ENCODE results near the gene UBL4B.

UBL4B gene

GRCh38 chr1:110097507-110098221, 14.6 kb upstream of the UBL4B start:
- H3K4me3 ChIP-seq (ENCODE audit: low read depth, low read length): no peak overlapping the region
- H3K27ac ChIP-seq (ENCODE audit: extremely low read depth, low read depth, low read length): no peak overlapping the region
- no peaks in the 10 kb centered on the region for H3K36me3 ChIP-seq (ENCODE audit: control insufficient read depth in 2 of 2, insufficient read depth in 1 of 2, low read length in 2 of 2)
- POLR2A ChIA-PET: no interaction called here
- TF ChIP-seq ZNF501 (tag by site-specific recombination; IDR thresholded peaks at IDR 0.05): no peak
- TF ChIP-seq, protein P1, sequence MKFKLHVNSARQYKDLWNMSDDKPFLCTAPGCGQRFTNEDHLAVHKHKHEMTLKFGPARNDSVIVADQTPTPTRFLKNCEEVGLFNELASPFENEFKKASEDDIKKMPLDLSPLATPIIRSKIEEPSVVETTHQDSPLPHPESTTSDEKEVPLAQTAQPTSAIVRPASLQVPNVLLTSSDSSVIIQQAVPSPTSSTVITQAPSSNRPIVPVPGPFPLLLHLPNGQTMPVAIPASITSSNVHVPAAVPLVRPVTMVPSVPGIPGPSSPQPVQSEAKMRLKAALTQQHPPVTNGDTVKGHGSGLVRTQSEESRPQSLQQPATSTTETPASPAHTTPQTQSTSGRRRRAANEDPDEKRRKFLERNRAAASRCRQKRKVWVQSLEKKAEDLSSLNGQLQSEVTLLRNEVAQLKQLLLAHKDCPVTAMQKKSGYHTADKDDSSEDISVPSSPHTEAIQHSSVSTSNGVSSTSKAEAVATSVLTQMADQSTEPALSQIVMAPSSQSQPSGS (tag by site-specific recombination; IDR thresholded peaks at IDR 0.05; ENCODE audit: low read depth): 0 out of 2 replicates have a peak, but pooled peaks have one; percentile 43
- CTCF ChIA-PET: interaction anchor here (0.9 to 12.4 kb wide), 6 partner anchors 7 to 110 kb away, joined by 3 to 182 read pairs (median 4); no protein-coding TSS in a partner anchor
- no peaks in the 10 kb centered on the region for H3K9me3 ChIP-seq (ENCODE audit: control insufficient read depth, insufficient read depth, low read depth, low read length)
- H3K4me1 ChIP-seq (ENCODE audit: control insufficient read depth, insufficient read depth, low read length): no peaks in the 10 kb centered on the region

GRCh38 chr1:110098222-110099026, 13.8 kb upstream of the UBL4B start:
- ChIA-PET POLR2A (interaction anchor here (0.5 kb wide), 1 partner anchor 40 kb away, joined by 3 read pairs; no protein-coding TSS in a partner anchor), CTCF (interaction anchor here (0.7 to 12.4 kb wide), 6 partner anchors 8 to 322 kb away, joined by 3 to 182 read pairs (median 3); no protein-coding TSS in a partner anchor)
- Histone ChIP-seq H3K36me3 (ENCODE audit: control insufficient read depth in 2 of 2, insufficient read depth in 1 of 2, low read length in 2 of 2) (no peaks in the 10 kb centered on the region), H3K9me3 (ENCODE audit: control insufficient read depth, insufficient read depth, low read depth, low read length) (no peaks in the 10 kb centered on the region), H3K27ac (ENCODE audit: extremely low read depth, low read depth, low read length) (no peak overlapping the region), H3K4me3 (ENCODE audit: low read depth, low read length) (no peak overlapping the region), H3K4me1 (ENCODE audit: control insufficient read depth, insufficient read depth, low read length) (no peaks in the 10 kb centered on the region)
- TF ChIP-seq ZBTB49 (tag by site-specific recombination; IDR thresholded peaks at IDR 0.05; ENCODE audit: low read depth) (no peak), ZNF548 (tag by site-specific recombination; IDR thresholded peaks at IDR 0.05) (no peak), ZIC2 (tag by site-specific recombination; IDR thresholded peaks at IDR 0.05) (peak; percentile 76), REPIN1 (tag by site-specific recombination; IDR thresholded peaks at IDR 0.05; ENCODE audit: low read depth) (no peak), ZNF341 (tag by site-specific recombination; IDR thresholded peaks at IDR 0.05; ENCODE audit: low read depth) (peak; percentile 80), WT1 (tag by site-specific recombination; IDR thresholded peaks at IDR 0.05) (peak; percentile 45; the same call in 1 of the 2 replicates)
- TF ChIP-seq, protein P2, sequence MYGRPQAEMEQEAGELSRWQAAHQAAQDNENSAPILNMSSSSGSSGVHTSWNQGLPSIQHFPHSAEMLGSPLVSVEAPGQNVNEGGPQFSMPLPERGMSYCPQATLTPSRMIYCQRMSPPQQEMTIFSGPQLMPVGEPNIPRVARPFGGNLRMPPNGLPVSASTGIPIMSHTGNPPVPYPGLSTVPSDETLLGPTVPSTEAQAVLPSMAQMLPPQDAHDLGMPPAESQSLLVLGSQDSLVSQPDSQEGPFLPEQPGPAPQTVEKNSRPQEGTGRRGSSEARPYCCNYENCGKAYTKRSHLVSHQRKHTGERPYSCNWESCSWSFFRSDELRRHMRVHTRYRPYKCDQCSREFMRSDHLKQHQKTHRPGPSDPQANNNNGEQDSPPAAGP (tag by site-specific recombination; IDR thresholded peaks at IDR 0.05): peak; percentile 61; the same call in 1 of the 2 replicates

DNA sequence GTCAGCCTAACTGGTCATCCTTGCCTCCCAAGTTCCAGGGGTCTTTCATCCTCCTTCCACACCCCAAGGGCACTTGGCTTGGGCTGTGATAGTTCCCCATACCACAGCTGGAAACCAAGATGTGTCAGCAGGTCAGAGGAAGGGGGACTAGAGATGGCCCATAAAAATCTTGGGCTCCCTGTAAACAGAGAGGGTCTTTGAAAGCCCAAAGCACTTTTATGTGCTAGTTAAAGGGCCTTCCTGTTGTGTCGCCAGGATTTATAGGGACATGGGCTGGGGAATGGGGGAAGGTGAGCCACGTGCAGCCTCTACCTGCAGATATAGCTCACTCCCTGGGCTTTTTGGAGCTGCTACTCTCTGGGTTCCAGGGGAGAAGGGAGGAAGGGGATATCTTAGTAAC, 11.9 kb upstream of the UBL4B start:
- Histone ChIP-seq H3K27ac (ENCODE audit: extremely low read depth, low read depth, low read length) (no peak overlapping the region), H3K36me3 (ENCODE audit: control insufficient read depth in 2 of 2, insufficient read depth in 1 of 2, low read length in 2 of 2) (no peaks in the 10 kb centered on the region), H3K4me1 (ENCODE audit: control insufficient read depth, insufficient read depth, low read length) (no peaks in the 10 kb centered on the region), H3K4me3 (ENCODE audit: low read depth, low read length) (no peak overlapping the region), H3K9me3 (ENCODE audit: control insufficient read depth, insufficient read depth, low read depth, low read length) (no peaks in the 10 kb centered on the region)
- TF ChIP-seq ZIC2 (tag by site-specific recombination; IDR thresholded peaks at IDR 0.05) (peak; percentile 95), ZFHX2 (tag by site-specific recombination; conservative IDR thresholded peaks at IDR 0.05) (0 out of 2 replicates have a peak, but pooled peaks have one; percentile 18), ZNF510 (tag by site-specific recombination; IDR thresholded peaks at IDR 0.05; ENCODE audit: insufficient replicate concordance) (no peak)
- TF ChIP-seq, protein P3, sequence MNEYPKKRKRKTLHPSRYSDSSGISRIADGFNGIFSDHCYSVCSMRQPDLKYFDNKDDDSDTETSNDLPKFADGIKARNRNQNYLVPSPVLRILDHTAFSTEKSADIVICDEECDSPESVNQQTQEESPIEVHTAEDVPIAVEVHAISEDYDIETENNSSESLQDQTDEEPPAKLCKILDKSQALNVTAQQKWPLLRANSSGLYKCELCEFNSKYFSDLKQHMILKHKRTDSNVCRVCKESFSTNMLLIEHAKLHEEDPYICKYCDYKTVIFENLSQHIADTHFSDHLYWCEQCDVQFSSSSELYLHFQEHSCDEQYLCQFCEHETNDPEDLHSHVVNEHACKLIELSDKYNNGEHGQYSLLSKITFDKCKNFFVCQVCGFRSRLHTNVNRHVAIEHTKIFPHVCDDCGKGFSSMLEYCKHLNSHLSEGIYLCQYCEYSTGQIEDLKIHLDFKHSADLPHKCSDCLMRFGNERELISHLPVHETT (tag by site-specific recombination; IDR thresholded peaks at IDR 0.05): no peak
- ChIA-PET POLR2A (no interaction called here), CTCF (interaction anchor here (0.5 to 12.4 kb wide), 4 partner anchors 10 to 1976 kb away, joined by 3 to 182 read pairs (median 4); no protein-coding TSS in a partner anchor)

Data from HEK293 (cell line).